ENCODE results near the gene HES7. TPM values are rescaled to one million over a fixed set of nuclear protein-coding genes. Genes with fewer than 3 reads are reported as not detected.

Gene HES7
- total and polyA plus RNA-seq, 9 of the 15 experiments (the other 6 are each of a cell fraction or from before 2014, with no cell fraction given) = 0.03 to 1.7 (median 0.14) TPM; not detected in 1

DNA sequence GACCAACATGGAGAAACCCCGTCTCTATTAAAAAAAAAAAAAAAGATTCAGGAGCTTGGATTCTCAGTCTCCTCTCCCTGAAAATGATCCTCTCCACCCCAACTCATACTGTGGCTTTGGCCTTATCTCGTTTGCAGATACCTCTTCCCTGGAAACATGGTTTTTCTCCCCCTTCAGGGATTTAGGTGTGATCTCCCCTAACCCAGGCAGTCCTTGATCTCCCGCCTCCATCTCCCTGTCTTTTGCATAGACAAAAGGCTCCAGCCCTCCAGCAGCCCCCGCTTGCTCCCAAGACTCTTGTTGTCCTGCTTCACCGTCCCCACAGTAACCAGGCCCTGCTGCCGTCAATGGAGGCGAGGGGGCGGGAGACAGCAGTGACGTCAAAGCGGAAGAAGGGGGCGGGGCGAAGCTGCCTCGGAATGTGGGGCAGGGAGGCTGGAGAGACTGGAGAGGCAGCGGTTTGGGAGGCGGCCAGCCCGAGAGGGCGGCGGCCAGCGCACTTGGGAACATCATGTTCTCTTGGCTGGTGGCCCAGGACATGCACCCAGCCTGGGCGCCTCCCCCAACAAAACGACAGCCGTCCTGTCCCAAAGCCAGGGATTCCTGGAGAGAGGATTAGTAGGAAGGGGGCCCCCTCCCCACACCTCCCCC is 30.2 kb upstream of the HES7 start (continued):
- TF ChIP-seq, protein P1, sequence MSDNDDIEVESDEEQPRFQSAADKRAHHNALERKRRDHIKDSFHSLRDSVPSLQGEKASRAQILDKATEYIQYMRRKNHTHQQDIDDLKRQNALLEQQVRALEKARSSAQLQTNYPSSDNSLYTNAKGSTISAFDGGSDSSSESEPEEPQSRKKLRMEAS (CRISPR knock-in tag; IDR thresholded peaks at IDR 0.05) = peak; percentile 32; the same call in 1 of the 2 replicates
- TF ChIP-seq CXXC5 (CRISPR knock-in tag; IDR thresholded peaks at IDR 0.05) (peak; percentile 68), SP2 (IDR thresholded peaks at IDR 0.05; ENCODE audit: extremely low read depth, low read depth, low read length, poor library complexity, severe bottlenecking) (no peak), ZNF133 (CRISPR knock-in tag; IDR thresholded peaks at IDR 0.05) (no peak), TAF1 (IDR thresholded peaks at IDR 0.05; ENCODE audit: control insufficient read depth, extremely low read depth, insufficient read depth, low read length, severe bottlenecking) (peak; percentile 45), CREM (IDR thresholded peaks at IDR 0.05; ENCODE audit: low read depth) (peak; percentile 96), STAT5A (IDR thresholded peaks at IDR 0.05; ENCODE audit: borderline replicate concordance, low read length) (no peak), U2AF2 (optimal IDR thresholded peaks at IDR 0.05; ENCODE audit: low read depth, low read length) (no peak), CEBPB (tag; IDR thresholded peaks at IDR 0.05) (no peak), SOX6 (IDR thresholded peaks at IDR 0.05) (0 out of 2 replicates have a peak, but pooled peaks have one; percentile 3), ERF (CRISPR knock-in tag; IDR thresholded peaks at IDR 0.05) (no peak), ZNF140 (CRISPR knock-in tag; IDR thresholded peaks at IDR 0.05) (no peak), HOXB6 (CRISPR knock-in tag; IDR thresholded peaks at IDR 0.05; ENCODE audit: borderline replicate concordance) (no peak), SMAD4 (CRISPR knock-in tag; conservative IDR thresholded peaks at IDR 0.05) (peak; percentile 42; the same call in 1 of the 2 replicates), YY1 (IDR thresholded peaks at IDR 0.05; ENCODE audit: borderline replicate concordance in 1 of 3, control insufficient read depth in 1 of 3, extremely low read depth in 1 of 3, insufficient read depth in 3 of 3, insufficient read length in 1 of 3, insufficient replicate concordance in 2 of 3, low read depth in 1 of 3, low read length in 2 of 3) (peak in 2 of 3 experiments; percentile 68 to 81), PHF8 (IDR thresholded peaks at IDR 0.05; ENCODE audit: borderline replicate concordance, low read length) (peak; percentile 30; the same call in 1 of the 2 replicates), TAF15 (IDR thresholded peaks at IDR 0.05; ENCODE audit: low read depth, low read length) (no peak), NONO (IDR thresholded peaks at IDR 0.05; ENCODE audit: low read depth in 2 of 2, low read length in 1 of 2) (no peak; a peak in 1 of 4 replicates), HLTF (IDR thresholded peaks at IDR 0.05) (no peak), SAP30 (IDR thresholded peaks at IDR 0.05; ENCODE audit: borderline replicate concordance, insufficient read depth, low read depth, low read length, poor library complexity, severe bottlenecking) (no peak), ZNF232 (CRISPR knock-in tag; IDR thresholded peaks at IDR 0.05) (no peak), FOXK2 (conservative IDR thresholded peaks at IDR 0.05 in 1 of 2, IDR thresholded peaks at IDR 0.05 in 1 of 2; ENCODE audit: low read depth in 2 of 2) (peak; percentile 34 to 69; a peak in 2 of 4 replicates)
- TF ChIP-seq, protein P2, sequence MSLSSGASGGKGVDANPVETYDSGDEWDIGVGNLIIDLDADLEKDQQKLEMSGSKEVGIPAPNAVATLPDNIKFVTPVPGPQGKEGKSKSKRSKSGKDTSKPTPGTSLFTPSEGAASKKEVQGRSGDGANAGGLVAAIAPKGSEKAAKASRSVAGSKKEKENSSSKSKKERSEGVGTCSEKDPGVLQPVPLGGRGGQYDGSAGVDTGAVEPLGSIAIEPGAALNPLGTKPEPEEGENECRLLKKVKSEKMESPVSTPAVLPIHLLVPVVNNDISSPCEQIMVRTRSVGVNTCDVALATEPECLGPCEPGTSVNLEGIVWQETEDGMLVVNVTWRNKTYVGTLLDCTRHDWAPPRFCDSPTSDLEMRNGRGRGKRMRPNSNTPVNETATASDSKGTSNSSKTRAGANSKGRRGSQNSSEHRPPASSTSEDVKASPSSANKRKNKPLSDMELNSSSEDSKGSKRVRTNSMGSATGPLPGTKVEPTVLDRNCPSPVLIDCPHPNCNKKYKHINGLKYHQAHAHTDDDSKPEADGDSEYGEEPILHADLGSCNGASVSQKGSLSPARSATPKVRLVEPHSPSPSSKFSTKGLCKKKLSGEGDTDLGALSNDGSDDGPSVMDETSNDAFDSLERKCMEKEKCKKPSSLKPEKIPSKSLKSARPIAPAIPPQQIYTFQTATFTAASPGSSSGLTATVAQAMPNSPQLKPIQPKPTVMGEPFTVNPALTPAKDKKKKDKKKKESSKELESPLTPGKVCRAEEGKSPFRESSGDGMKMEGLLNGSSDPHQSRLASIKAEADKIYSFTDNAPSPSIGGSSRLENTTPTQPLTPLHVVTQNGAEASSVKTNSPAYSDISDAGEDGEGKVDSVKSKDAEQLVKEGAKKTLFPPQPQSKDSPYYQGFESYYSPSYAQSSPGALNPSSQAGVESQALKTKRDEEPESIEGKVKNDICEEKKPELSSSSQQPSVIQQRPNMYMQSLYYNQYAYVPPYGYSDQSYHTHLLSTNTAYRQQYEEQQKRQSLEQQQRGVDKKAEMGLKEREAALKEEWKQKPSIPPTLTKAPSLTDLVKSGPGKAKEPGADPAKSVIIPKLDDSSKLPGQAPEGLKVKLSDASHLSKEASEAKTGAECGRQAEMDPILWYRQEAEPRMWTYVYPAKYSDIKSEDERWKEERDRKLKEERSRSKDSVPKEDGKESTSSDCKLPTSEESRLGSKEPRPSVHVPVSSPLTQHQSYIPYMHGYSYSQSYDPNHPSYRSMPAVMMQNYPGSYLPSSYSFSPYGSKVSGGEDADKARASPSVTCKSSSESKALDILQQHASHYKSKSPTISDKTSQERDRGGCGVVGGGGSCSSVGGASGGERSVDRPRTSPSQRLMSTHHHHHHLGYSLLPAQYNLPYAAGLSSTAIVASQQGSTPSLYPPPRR (CRISPR knock-in tag; IDR thresholded peaks at IDR 0.05; ENCODE audit: borderline replicate concordance) = no peak

All from K562 (cell line).